ENCODE measurements around the gene HDAC3.

HDAC3 gene

GRCh38 chr5:141605523-141606277 is 30.9 kb downstream of the HDAC3 start:
- peak in 2 of 3 experiments; percentile 22 to 26 for DNase-seq (ENCODE audit: low read depth in 2 of 3, low spot score in 2 of 3)

- DNase-seq (ENCODE audit: low read depth in 2 of 3, low spot score in 2 of 3): no peak
Observed at GRCh38 chr5:141603923-141604717, 32.5 kb downstream of the HDAC3 start.

DNA sequence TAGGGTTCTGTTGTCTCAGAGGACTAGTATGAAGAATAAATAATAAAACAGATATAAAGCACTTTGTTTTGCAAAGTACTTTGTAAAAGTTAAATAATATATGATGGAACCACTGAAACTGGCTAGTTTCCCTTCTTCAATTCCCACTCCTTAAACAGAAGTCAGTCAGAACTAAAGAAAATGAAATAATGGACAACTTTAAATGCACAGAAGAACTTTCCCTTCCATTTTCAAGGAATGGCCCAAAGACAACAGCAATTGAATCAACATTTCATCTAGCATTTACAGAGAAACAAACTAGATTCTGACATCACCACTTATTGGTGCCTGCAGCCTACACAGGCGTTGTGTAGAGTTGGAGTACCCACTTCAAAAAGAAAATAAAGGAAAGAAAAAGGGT is 34.0 kb downstream of the HDAC3 start:
- no peak for DNase-seq (ENCODE audit: low read depth in 2 of 3, low spot score in 2 of 3)

GRCh38 chr5:141598391-141599345 is 38.0 kb downstream of the HDAC3 start:
- DNase-seq (ENCODE audit: low read depth in 2 of 3, low spot score in 2 of 3): no peak

DNA sequence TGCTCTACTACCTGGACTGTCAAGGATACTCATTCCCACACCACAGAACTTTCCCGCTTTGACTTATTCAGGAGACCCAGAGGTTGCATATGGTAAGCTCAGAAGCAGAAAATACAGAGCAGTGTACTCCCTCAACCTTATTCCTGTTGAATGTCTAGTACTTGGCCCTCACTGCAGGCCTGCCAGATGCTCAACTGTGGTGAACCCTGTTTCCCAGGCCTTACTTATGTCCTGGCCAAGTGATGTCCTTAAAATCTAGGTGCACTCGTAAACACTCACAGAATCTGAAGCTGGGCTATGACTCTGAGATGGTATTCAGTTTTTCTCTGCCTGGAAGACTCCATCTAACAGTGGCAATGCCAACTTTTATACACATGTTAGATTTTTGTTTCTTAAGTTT is 38.8 kb downstream of the HDAC3 start:
- no peak for DNase-seq (ENCODE audit: low read depth in 2 of 3, low spot score in 2 of 3)

GRCh38 chr5:141597394-141597793 is 39.3 kb downstream of the HDAC3 start:
- DNase-seq (ENCODE audit: low read depth in 2 of 3, low spot score in 2 of 3): no peak

- DNase-seq (ENCODE audit: low read depth in 2 of 3, low spot score in 2 of 3): no peak
Observed at GRCh38 chr5:141596867-141597266, 39.8 kb downstream of the HDAC3 start.

DNA sequence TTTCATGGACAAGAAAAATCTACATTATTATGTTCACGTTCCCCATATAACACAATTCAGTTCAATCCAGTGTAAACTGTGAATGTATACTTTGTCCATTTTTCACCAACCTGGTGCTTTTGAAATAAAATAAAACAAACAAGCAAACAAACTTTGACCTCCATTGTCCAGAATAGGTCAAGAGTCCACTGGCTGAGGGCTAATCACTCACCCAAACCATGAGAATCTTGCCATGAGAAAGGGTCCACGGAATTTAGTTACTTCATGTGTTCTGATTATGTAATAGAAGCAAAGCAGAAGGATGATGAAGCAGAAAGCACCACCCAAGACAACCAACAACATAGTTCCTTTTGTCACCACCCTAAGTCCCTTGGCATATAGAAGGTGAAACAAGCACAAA is 46.5 kb downstream of the HDAC3 start:
- DNase-seq (ENCODE audit: low read depth in 2 of 3, low spot score in 2 of 3): no peak

- no peak for DNase-seq (ENCODE audit: low read depth in 2 of 3, low spot score in 2 of 3)
Observed at GRCh38 chr5:141586246-141586645, 50.4 kb downstream of the HDAC3 start.

GRCh38 chr5:141585594-141585993 is 51.1 kb downstream of the HDAC3 start:
- no peak for DNase-seq (ENCODE audit: low read depth in 2 of 3, low spot score in 2 of 3)

- DNase-seq (ENCODE audit: low read depth in 2 of 3, low spot score in 2 of 3): no peak
Observed at GRCh38 chr5:141574122-141574510, 62.5 kb downstream of the HDAC3 start.

DNA sequence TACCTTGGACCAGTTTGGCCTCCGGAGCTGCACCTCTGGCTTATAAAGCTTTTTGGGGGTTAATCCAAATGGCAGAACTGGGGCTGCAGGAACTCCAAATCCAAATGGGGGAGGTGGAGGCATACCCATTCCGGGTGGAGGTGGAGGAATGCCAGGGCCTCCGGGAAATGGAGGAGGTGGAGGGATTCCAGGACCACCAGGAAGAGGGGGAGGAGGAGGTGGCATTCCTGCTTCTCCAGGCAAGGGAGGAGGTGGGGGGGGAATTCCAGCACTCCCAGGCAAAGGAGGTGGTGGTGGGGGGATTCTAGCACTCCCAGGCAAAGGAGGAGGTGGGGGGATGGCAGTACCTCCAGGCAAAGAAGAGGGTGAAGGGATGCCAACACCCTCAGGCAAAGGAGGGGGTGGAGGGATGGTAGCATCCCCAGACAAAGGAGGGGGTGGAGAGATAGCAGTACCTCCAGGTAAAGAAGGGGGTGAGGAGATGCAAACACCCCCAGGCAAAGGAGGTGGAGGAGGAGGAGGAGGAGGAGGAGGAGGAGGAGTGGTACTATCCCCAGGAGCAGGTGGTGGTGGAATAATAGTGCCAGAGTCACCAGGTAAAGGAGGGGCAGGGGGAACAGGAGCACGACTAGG is 63.0 kb downstream of the HDAC3 start:
- DNase-seq (ENCODE audit: low read depth in 2 of 3, low spot score in 2 of 3): no peak

Data from activated CD8-positive, alpha-beta memory T cell treated with anti-CD3 and anti-CD28 coated beads for 48 hours (primary cell).